Measurements from ENCODE around the gene MLST8.

DNA sequence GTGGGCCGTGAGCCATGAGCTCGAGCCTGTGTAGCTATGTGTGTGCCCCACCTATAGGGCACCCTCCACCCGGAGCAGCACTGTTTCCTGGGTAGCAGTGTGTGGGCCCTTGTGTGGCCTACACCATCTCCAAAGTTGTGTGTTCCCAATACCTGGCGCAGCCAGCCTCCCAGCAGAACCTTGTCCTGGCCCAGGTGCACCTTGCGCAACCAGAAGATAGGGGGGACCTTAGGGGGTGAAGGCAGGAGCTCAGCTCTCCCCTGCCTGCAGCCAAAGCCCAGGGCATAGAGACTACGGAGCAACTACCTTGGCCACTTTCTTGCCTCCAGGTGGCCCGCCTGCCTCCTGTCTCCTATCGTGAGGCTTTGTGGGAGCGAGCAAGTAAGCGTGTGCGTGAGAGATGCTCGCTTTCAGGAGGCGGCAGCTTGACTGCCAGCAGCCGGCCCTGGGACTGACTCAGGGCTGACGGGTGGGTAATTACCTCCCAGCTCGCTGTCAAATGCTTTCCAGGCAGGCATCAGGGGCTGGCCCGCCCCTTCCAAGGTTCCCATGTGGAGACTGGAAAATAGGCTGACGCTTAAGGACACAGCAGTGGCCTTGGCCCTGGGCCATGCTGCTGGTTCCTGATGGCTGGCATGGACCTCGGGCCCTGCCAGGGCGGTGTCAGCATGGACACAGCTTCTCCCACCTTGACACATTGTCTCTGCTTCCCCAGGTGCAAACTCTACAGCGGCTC, 30.7 kb upstream of the MLST8 start:
- TF ChIP-seq, protein P1, sequence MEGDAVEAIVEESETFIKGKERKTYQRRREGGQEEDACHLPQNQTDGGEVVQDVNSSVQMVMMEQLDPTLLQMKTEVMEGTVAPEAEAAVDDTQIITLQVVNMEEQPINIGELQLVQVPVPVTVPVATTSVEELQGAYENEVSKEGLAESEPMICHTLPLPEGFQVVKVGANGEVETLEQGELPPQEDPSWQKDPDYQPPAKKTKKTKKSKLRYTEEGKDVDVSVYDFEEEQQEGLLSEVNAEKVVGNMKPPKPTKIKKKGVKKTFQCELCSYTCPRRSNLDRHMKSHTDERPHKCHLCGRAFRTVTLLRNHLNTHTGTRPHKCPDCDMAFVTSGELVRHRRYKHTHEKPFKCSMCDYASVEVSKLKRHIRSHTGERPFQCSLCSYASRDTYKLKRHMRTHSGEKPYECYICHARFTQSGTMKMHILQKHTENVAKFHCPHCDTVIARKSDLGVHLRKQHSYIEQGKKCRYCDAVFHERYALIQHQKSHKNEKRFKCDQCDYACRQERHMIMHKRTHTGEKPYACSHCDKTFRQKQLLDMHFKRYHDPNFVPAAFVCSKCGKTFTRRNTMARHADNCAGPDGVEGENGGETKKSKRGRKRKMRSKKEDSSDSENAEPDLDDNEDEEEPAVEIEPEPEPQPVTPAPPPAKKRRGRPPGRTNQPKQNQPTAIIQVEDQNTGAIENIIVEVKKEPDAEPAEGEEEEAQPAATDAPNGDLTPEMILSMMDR (IDR thresholded peaks at IDR 0.05 in 2 of 3, conservative IDR thresholded peaks at IDR 0.05 in 1 of 3; ENCODE audit: borderline replicate concordance in 1 of 3, insufficient read depth in 1 of 3, low read depth in 2 of 3, low read length in 2 of 3), result no peak
- TF ChIP-seq POLR2A (IDR thresholded peaks at IDR 0.05; ENCODE audit: borderline replicate concordance, extremely low read depth, insufficient read depth, insufficient read length) (no peak), EGR1 (IDR thresholded peaks at IDR 0.05; ENCODE audit: low read depth) (no peak), EZH2 (IDR thresholded peaks at IDR 0.05) (no peak), YY1 (IDR thresholded peaks at IDR 0.05; ENCODE audit: extremely low read depth, insufficient replicate concordance, low read depth, low read length) (no peak), SP1 (IDR thresholded peaks at IDR 0.05; ENCODE audit: low read depth) (no peak), RAD21 (IDR thresholded peaks at IDR 0.05; ENCODE audit: low read depth) (no peak)
